Tibial artery (tissue), 4 donors: Measurements from ENCODE around the gene COL5A2.
A peak's percentile ranks its signal among the peaks of the same experiment; 100 is the strongest.

Experiments
- DNase-seq, 2 donors: peaks; one replicate each; pipeline ENCODE4 v3.0.0-alpha.2; 2019
- H3K27ac ChIP-seq, 2 donors: fragments of 200-600 bp; sonication (generic) in 1 of 2; 1 replicate in 1 of 2; 2 replicates in 1 of 2; pipeline ENCODE4 v1.5.1; 2018 to 2019; ENCODE audit warnings: mild to moderate bottlenecking in 1 of 2
- H3K27me3 ChIP-seq, 2 donors: fragments of 200-600 bp; sonication (generic) in 1 of 2; one replicate each; pipeline versions ENCODE4 v1.5.1 to v1.6.0; 2016 to 2019
- H3K36me3 ChIP-seq, 3 donors: fragments of 200-600 bp; sonication (generic) in 2 of 3; one replicate each; pipeline ENCODE4 v1.5.1; 2016 to 2019; ENCODE audit warnings: mild to moderate bottlenecking in 2 of 3
- H3K4me1 ChIP-seq, 4 donors: fragments of 200-600 bp; sonication (generic) in 2 of 4; 1 replicate in 3 of 4; 2 replicates in 1 of 4; pipeline ENCODE4 v1.5.1; 2016 to 2019
- H3K4me3 ChIP-seq, 2 donors: fragments of 200-600 bp; sonication (generic) in 1 of 2; 1 replicate in 1 of 2; 2 replicates in 1 of 2; pipeline ENCODE4 v1.5.1; 2018 to 2019; ENCODE audit warnings: mild to moderate bottlenecking in 2 of 2
- H3K9me3 ChIP-seq, 3 donors: fragments of 200-600 bp; sonication (generic) in 1 of 3; one replicate each; pipeline ENCODE4 v1.5.1; 2016 to 2019
- CTCF ChIP-seq, 2 experiments: fragments of 200-600 bp in 1 of 2; fragments of 450-650 bp in 1 of 2; IDR thresholded peaks; one replicate each; pipeline ENCODE4 v1.5.1; 2017 to 2019; ENCODE audit warnings: antibody characterized with exemption in 2 of 2, mild to moderate bottlenecking in 1 of 2, moderate library complexity in 1 of 2
- intact Hi-C: fragments of 100-400 bp; cut with DNase I; formaldehyde crosslinking; loops from one replicate; pipeline ENCODE4 v1.15.0; 2023; ENCODE audit warnings: low total_unique reads

Gene COL5A2

GRCh38 chr2:189157456-189157855 lies 22.1 kb downstream of the COL5A2 start:
- Histone ChIP-seq H3K9me3 (no peaks in the 10 kb centered on the region), H3K36me3 (no peaks in the 10 kb centered on the region), H3K27ac (no peak overlapping the region), H3K4me1 (peaks cover 0 to 91% (median 18%) of the 10 kb centered on the region in 4 donors), H3K4me3 (no peak overlapping the region), H3K27me3 (no peaks in the 10 kb centered on the region)
- DNase-seq, result no peak
- intact Hi-C loops, result no loop called here
- TF ChIP-seq CTCF (IDR thresholded peaks at IDR 0.05), result no peak

DNA sequence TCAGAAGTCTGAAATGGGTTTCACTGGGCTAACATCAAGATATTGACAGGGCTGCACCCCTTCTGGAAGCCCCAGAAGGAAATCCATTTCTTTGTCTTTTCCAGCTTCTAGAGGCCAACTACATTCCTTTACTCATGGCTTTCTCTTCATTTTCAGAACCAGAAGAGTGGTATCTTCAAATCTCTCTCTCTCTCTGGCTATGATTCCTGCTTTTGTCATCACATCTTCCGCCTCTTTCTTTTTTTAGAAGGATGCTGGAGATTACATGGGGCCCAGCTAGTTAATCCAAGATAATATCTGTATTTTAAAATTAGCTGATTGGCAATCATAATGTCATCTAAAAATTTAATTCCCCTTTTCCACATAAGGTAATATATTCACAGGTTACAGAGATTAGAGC lies 23.8 kb downstream of the COL5A2 start:
- peaks cover 0 to 92% (median 21%) of the 10 kb centered on the region in 4 donors for H3K4me1 ChIP-seq
- no peaks in the 10 kb centered on the region for H3K36me3 ChIP-seq
- no peak overlapping the region for H3K4me3 ChIP-seq
- no peaks in the 10 kb centered on the region for H3K27me3 ChIP-seq
- no peak for TF ChIP-seq CTCF (IDR thresholded peaks at IDR 0.05)
- H3K9me3 ChIP-seq, result no peaks in the 10 kb centered on the region
- intact Hi-C loops, result no loop called here
- H3K27ac ChIP-seq, result no peak overlapping the region
- DNase-seq, result no peak

GRCh38 chr2:189153619-189154018 lies 25.9 kb downstream of the COL5A2 start:
- Histone ChIP-seq H3K4me3 (no peak overlapping the region), H3K27ac (peak overlapping the region; percentile 21 to 58), H3K9me3 (no peaks in the 10 kb centered on the region), H3K27me3 (no peaks in the 10 kb centered on the region), H3K4me1 (peaks cover 0 to 92% (median 28%) of the 10 kb centered on the region in 4 donors), H3K36me3 (no peaks in the 10 kb centered on the region)
- intact Hi-C loops, result no loop called here
- no peak for TF ChIP-seq CTCF (IDR thresholded peaks at IDR 0.05)
- no peak for DNase-seq

GRCh38 chr2:189152483-189152882 lies 27.1 kb downstream of the COL5A2 start:
- peak in 1 of 2 donors; percentile 66 for DNase-seq
- no peaks in the 10 kb centered on the region for H3K36me3 ChIP-seq
- no peaks in the 10 kb centered on the region for H3K27me3 ChIP-seq
- no peak for TF ChIP-seq CTCF (IDR thresholded peaks at IDR 0.05)
- H3K4me3 ChIP-seq, result no peak overlapping the region
- no peaks in the 10 kb centered on the region for H3K9me3 ChIP-seq
- intact Hi-C loops, result no loop called here
- peaks cover 0 to 89% (median 25%) of the 10 kb centered on the region in 4 donors for H3K4me1 ChIP-seq
- peak overlapping the region; percentile 40 to 58 for H3K27ac ChIP-seq

DNA sequence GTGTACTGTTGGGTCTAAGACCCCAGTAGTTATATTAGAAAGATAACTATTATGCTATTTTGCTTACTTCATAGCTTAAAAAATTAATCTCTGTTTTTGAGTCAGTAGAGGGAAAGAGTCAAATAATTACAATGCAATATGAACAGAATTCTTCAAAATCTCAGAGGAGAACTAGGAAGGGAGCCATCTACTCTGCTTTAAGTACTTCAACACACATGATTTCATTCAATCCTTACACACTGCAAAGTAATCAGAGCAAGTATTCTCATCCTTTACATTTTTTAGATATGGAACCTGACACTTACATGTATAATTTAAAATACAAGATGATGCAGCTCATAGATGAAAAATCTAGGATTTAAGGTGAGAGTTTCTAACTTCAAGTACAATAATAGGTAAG lies 27.7 kb downstream of the COL5A2 start:
- peak overlapping the region; percentile 40 to 58 for H3K27ac ChIP-seq

More for the DNA sequence above, 27.7 kb downstream of the COL5A2 start:
- peaks cover 0 to 89% (median 22%) of the 10 kb centered on the region in 4 donors for H3K4me1 ChIP-seq
- no peak overlapping the region for H3K4me3 ChIP-seq
- intact Hi-C loops, result no loop called here
- no peaks in the 10 kb centered on the region for H3K9me3 ChIP-seq
- H3K27me3 ChIP-seq, result no peaks in the 10 kb centered on the region
- H3K36me3 ChIP-seq, result no peaks in the 10 kb centered on the region
- TF ChIP-seq CTCF (IDR thresholded peaks at IDR 0.05), result no peak
- DNase-seq, result no peak
